K562 (cell line): ENCODE measurements around the gene NUP153. TPM values are rescaled to one million over a fixed set of nuclear protein-coding genes. Genes with fewer than 3 reads are reported as not detected.

Experiments used
- ATAC-seq: fragments of 200-7000 bp; cut with Tn5 transposase; 3 replicates; pipeline ENCODE4 v1.9.1; 2020; ENCODE audit warnings: moderate library complexity
- BruUV-seq: library from RNA; stranded (reverse); fragments of 400-500 nt; replicated peaks from 2 replicates; lab custom pipeline; 2021; lab: Mats Ljungman, UMichigan
- CTCF ChIA-PET: fragments of 300-600 bp; formaldehyde crosslinking; extraction: SDS; loops from one replicate; lab custom pipeline; 2021; ENCODE audit warnings: low intra/inter-chr PET ratio; lab: Yijun Ruan, JAX
- POLR2A ChIA-PET: fragments of 300-600, 350-650 bp; sonication (Branson Sonifier 250); formaldehyde crosslinking; extraction: SDS; loops from one replicate; lab custom pipeline; 2021; ENCODE audit warnings: antibody characterized with exemption, inconsistent platforms; lab: Yijun Ruan, JAX
- DNase-seq, 4 experiments: peaks; one replicate each; pipeline versions ENCODE4 v3.0.0 to v3.0.0-alpha.2; 2011 to 2018; ENCODE audit warnings: low spot score in 3 of 4, mixed read lengths in 3 of 4; ENCODE audit errors: extremely low read depth in 1 of 4
- FAIRE-seq: peaks from 2 replicates; lab custom pipeline; 2011; peaks lifted over from hg19 to GRCh38; lab: Jason Lieb, UNC
- H2AFZ ChIP-seq: 2 replicates; pipeline ENCODE4 v1.6.0; 2011; ENCODE audit warnings: low read depth, low read length, control low read depth, inconsistent platforms
- H3K27ac ChIP-seq: fragments of 200-600 bp; 3 replicates; pipeline ENCODE4 v1.8.0; 2011; ENCODE audit warnings: low read depth, mild to moderate bottlenecking, control low read depth, inconsistent platforms, low read length, moderate library complexity, mixed read lengths; ENCODE audit errors: extremely low read depth
- H3K27me3 ChIP-seq, 2 experiments: fragments of 300-600 bp in 1 of 2; 2 replicates in 1 of 2; 3 replicates in 1 of 2; pipeline versions ENCODE4 v1.6.0 to v1.8.0; 2011; ENCODE audit warnings: inconsistent platforms in 2 of 2, low read length in 2 of 2, mild to moderate bottlenecking in 1 of 2, mixed read lengths in 1 of 2, moderate library complexity in 1 of 2; ENCODE audit not compliant: control insufficient read depth in 2 of 2, insufficient read depth in 2 of 2
- H3K36me3 ChIP-seq: fragments of 300-600 bp; 3 replicates; pipeline ENCODE4 v1.8.0; 2011; ENCODE audit warnings: mild to moderate bottlenecking, low read length, inconsistent platforms; ENCODE audit not compliant: control insufficient read depth, insufficient read depth
- H3K4me1 ChIP-seq, 2 experiments: fragments of 200-600 bp in 1 of 2; replicated peaks in 1 of 2; 2 replicates in 1 of 2; 3 replicates in 1 of 2; pipeline versions ENCODE4 v1.5.1 to v1.8.0; 2011; ENCODE audit warnings: inconsistent platforms in 2 of 2, low read length in 2 of 2, mild to moderate bottlenecking in 1 of 2, mixed read lengths in 1 of 2, moderate library complexity in 1 of 2; ENCODE audit not compliant: control insufficient read depth in 2 of 2, insufficient read depth in 2 of 2
- H3K4me2 ChIP-seq: 2 replicates; pipeline ENCODE4 v1.6.1; 2011; ENCODE audit warnings: low read length, control low read depth, inconsistent platforms, mixed read lengths; ENCODE audit not compliant: insufficient read depth
- H3K4me3 ChIP-seq: fragments of 200-600 bp; sonication (generic), shearing (Covaris generic); 2 replicates; pipeline ENCODE4 v1.5.1; 2016; ENCODE audit warnings: control low read depth, inconsistent platforms
- H3K79me2 ChIP-seq: fragments of 200-600 bp; 3 replicates; pipeline ENCODE4 v1.8.0; 2011; ENCODE audit warnings: low read length, inconsistent platforms; ENCODE audit not compliant: control insufficient read depth, insufficient read depth
- H3K9ac ChIP-seq, 2 experiments: 2 replicates each; pipeline versions ENCODE4 v1.6.0 to v1.6.1; 2011; ENCODE audit warnings: low read depth in 2 of 2, low read length in 2 of 2, control low read depth in 1 of 2, inconsistent platforms in 1 of 2, mild to moderate bottlenecking in 1 of 2, mixed read lengths in 1 of 2; ENCODE audit not compliant: insufficient read depth in 1 of 2
- H3K9me1 ChIP-seq: one replicate; pipeline ENCODE4 v1.6.0; 2011; ENCODE audit warnings: inconsistent platforms, mild to moderate bottlenecking, low read length, moderate library complexity; ENCODE audit not compliant: control insufficient read depth, insufficient read depth
- H3K9me3 ChIP-seq: replicated peaks from 2 replicates; pipeline ENCODE4 v1.5.1; 2011; ENCODE audit warnings: low read depth, low read length, inconsistent platforms; ENCODE audit not compliant: control insufficient read depth, insufficient read depth
- H4K20me1 ChIP-seq: replicated peaks from 2 replicates; pipeline ENCODE4 v1.6.1; 2011; ENCODE audit warnings: low read length, inconsistent platforms, mixed read lengths; ENCODE audit not compliant: control insufficient read depth, insufficient read depth
- ADNP ChIP-seq: fragments of 200-800 bp; sonication (Bioruptor generic); IDR thresholded peaks from 2 replicates; pipeline ENCODE4 v1.6.1; 2016; ENCODE audit warnings: missing genetic modification characterization, missing compliant biosample characterization
- CREBBP ChIP-seq: IDR thresholded peaks from one replicate; pipeline ENCODE4 v1.6.1; 2012; ENCODE audit warnings: low read depth, mild to moderate bottlenecking, control low read depth, inconsistent platforms, low read length
- EGR1 ChIP-seq: fragments of 450-650 bp; conservative IDR thresholded peaks from 2 replicates; pipeline ENCODE4 v1.6.1; 2017; ENCODE audit warnings: mild to moderate bottlenecking
- FOXJ2 ChIP-seq: fragments of 200-800 bp; sonication (Bioruptor generic); IDR thresholded peaks from 2 replicates; pipeline ENCODE4 v1.6.1; 2016; ENCODE audit warnings: missing genetic modification characterization, missing compliant biosample characterization
- MAFG ChIP-seq: fragments of 450-650 bp; conservative IDR thresholded peaks from 2 replicates; pipeline ENCODE4 v1.6.1; 2016; ENCODE audit warnings: missing genetic modification characterization, missing compliant biosample characterization
- NR2C2 ChIP-seq, 2 experiments: fragments of 200-800 bp in 1 of 2; sonication (Bioruptor generic) in 1 of 2; sonication (generic) in 1 of 2; formaldehyde crosslinking in 1 of 2; IDR thresholded peaks; 2 replicates each; pipeline versions ENCODE4 v1.6.1 to v1.8.0; 2016 to 2022; ENCODE audit warnings: mild to moderate bottlenecking in 1 of 2, missing compliant biosample characterization in 1 of 2, missing genetic modification characterization in 1 of 2, missing genetic modification reagents in 1 of 2
- PRPF4 ChIP-seq: fragments of 200-400 bp; formaldehyde crosslinking; IDR thresholded peaks from one replicate; pipeline ENCODE4 v1.6.1; 2017; ENCODE audit warnings: low read length, low read depth, mild to moderate bottlenecking; ENCODE audit not compliant: insufficient read depth, poor library complexity, severe bottlenecking
- WGBS: fragments of 100-300 bp; shearing (Covaris generic); methylation state at CpG from one replicate; pipeline ENCODE4 v1.1.6; 2016; ENCODE audit warnings: low coverage, mixed read lengths; ENCODE audit not compliant: insufficient coverage; ENCODE audit errors: missing lambda C conversion rate; 5-methylcytosine and 5-hydroxymethylcytosine counted together
- in situ Hi-C: fragments of 300-500 bp; cut with MboI; formaldehyde crosslinking; loops from 4 replicates; pipeline ENCODE4 v1.15.0; 2018; ENCODE audit warnings: inconsistent platforms, mixed read lengths
- intact Hi-C: fragments of 100-400 bp; cut with micrococcal nuclease; formaldehyde crosslinking; loops from 2 replicates; pipeline ENCODE4 v1.14.2; 2022
- polyA plus RNA-seq, 8 experiments: library from polyadenylated mRNA; depleted of rRNA in 4 of 8; stranded (reverse) in 5 of 8; unstranded in 3 of 8; fragments of >200 nt; fragmentation: Nextera tagmentation in 2 of 8; fragmentation: Illumina TruSeq in 1 of 8; extraction: Ambion mirVana in 2 of 8; extraction: Trizol in 1 of 8; gene quantifications; 2 replicates each; pipeline versions ENCODE4 v1.2.1 to v1.2.3, GENCODE V29; 2011 to 2014; ENCODE audit warnings: inconsistent platforms in 1 of 8, missing spikeins in 1 of 8
- total RNA-seq, 7 experiments: library from RNA; depleted of rRNA in 6 of 7; stranded (reverse); fragments of >200 nt in 6 of 7; fragmentation: Illumina TruSeq in 2 of 7; extraction: Trizol in 2 of 7; gene quantifications; 2 replicates each; pipeline versions ENCODE4 v1.2.1 to v1.2.3, GENCODE V29; 2011 to 2021; ENCODE audit warnings: low replicate concordance in 1 of 7
- TF ChIP-seq, protein P1 (sequence below): fragments of 250-450 bp; sonication (Bioruptor Pico); IDR thresholded peaks from 2 replicates; pipeline ENCODE4 v1.5.0; 2021
- TF ChIP-seq, protein P2 (sequence below), 2 experiments: fragments of 450-650 bp; formaldehyde crosslinking in 1 of 2; IDR thresholded peaks; 2 replicates each; pipeline versions ENCODE4 v1.4.0 to v1.6.1; 2014 to 2020; ENCODE audit warnings: mild to moderate bottlenecking in 2 of 2, borderline replicate concordance in 1 of 2, low read depth in 1 of 2

The NUP153 gene
- total and polyA plus RNA-seq, 9 of the 15 experiments (the other 6 are each of a cell fraction or from before 2014, with no cell fraction given) = 21.9 to 110 (median 84.8) TPM

DNA sequence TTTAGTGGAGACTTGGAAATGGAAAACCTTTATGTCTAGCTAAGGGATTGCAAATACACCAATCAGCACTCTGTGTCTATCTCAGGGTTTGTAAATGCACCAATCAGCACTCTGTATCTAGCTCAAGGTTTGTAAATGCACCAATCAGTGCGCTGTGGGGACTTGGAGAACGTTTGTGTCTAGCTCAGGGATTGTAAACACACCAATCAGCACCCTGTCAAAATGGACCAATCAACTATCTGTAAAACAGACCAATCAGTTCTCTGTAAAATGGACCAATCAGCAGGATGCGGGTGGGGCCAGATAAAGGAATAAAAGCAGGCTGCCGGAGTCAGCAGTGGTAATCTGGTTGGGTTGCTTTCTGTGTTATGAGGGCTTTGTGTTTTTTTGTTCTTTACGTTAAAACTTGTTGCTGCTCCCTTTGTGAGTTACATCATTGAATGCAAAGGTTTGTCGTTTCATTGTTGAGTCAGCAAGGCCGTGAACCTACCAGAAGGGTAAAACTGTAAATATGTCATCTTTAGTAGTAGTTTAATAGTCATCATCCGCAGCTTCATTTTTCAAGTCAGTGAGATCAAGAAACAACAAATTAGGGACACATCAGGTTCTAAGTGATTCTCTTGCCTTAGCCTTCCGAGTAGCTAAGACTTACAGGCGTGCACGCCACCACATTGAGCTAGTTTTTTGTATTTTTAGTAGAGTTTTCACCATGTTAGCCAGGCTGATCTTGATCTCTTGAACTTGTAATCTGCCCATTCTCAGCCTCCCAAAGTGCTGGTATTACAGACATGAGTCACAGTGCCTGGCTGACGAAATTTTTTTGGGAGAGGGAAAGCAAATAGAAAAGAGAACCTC is 22.7 kb upstream of the NUP153 start:
- peaks cover 4 to 16% of the 10 kb centered on the region in 2 experiments for H3K4me1 ChIP-seq
- in situ Hi-C loops (no loop called here), intact Hi-C loops (no loop called here)
- no peak overlapping the region for H3K4me3 ChIP-seq
- H3K9ac ChIP-seq = peak overlapping the region in 1 of 2 experiments; percentile 7; a peak in 1 of 4 replicates
- DNase-seq = peak in 1 of 4 experiments; percentile 44
- H3K4me2 ChIP-seq = 0 out of 2 replicates have a peak overlapping the region, but pooled peaks have one; percentile 23
- no peaks in the 10 kb centered on the region for H3K27me3 ChIP-seq
- no peaks in the 10 kb centered on the region for H3K79me2 ChIP-seq
- peak overlapping the region; percentile 69 for H3K27ac ChIP-seq
- ChIA-PET POLR2A (interaction anchor here (0.6 to 2.6 kb wide), 11 partner anchors 9 to 90 kb away, joined by 3 to 15 read pairs (median 5); partner anchors contain the start of gene NUP153), CTCF (no interaction called here)
- H4K20me1 ChIP-seq = no peaks in the 10 kb centered on the region
- peak overlapping the region; percentile 81 for H2AFZ ChIP-seq
- TSS peak; percentile 99 for BruUV-seq
- H3K9me3 ChIP-seq = no peaks in the 10 kb centered on the region
- no peaks in the 10 kb centered on the region for H3K9me1 ChIP-seq
- FAIRE-seq = no peak
- 45% methylated on average over 12 of the region's 12 CpGs for WGBS
- H3K36me3 ChIP-seq = no peaks in the 10 kb centered on the region
- peak; percentile 66 for ATAC-seq
- TF ChIP-seq NR2C2 (CRISPR knock-in tag; IDR thresholded peaks at IDR 0.05) (no peak), NR2C2 (tag; IDR thresholded peaks at IDR 0.05) (peak; percentile 61), EGR1 (no peak), CREBBP (no peak), ADNP (tag) (no peak), PRPF4 (no peak), MAFG (peak; percentile 60; the same call in 1 of the 2 replicates), FOXJ2 (tag) (no peak)
- TF ChIP-seq, protein P1, sequence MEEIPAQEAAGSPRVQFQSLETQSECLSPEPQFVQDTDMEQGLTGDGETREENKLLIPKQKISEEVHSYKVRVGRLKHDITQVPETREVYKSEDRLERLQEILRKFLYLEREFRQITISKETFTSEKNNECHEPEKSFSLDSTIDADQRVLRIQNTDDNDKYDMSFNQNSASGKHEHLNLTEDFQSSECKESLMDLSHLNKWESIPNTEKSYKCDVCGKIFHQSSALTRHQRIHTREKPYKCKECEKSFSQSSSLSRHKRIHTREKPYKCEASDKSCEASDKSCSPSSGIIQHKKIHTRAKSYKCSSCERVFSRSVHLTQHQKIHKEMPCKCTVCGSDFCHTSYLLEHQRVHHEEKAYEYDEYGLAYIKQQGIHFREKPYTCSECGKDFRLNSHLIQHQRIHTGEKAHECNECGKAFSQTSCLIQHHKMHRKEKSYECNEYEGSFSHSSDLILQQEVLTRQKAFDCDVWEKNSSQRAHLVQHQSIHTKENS = no peak
- TF ChIP-seq, protein P2, sequence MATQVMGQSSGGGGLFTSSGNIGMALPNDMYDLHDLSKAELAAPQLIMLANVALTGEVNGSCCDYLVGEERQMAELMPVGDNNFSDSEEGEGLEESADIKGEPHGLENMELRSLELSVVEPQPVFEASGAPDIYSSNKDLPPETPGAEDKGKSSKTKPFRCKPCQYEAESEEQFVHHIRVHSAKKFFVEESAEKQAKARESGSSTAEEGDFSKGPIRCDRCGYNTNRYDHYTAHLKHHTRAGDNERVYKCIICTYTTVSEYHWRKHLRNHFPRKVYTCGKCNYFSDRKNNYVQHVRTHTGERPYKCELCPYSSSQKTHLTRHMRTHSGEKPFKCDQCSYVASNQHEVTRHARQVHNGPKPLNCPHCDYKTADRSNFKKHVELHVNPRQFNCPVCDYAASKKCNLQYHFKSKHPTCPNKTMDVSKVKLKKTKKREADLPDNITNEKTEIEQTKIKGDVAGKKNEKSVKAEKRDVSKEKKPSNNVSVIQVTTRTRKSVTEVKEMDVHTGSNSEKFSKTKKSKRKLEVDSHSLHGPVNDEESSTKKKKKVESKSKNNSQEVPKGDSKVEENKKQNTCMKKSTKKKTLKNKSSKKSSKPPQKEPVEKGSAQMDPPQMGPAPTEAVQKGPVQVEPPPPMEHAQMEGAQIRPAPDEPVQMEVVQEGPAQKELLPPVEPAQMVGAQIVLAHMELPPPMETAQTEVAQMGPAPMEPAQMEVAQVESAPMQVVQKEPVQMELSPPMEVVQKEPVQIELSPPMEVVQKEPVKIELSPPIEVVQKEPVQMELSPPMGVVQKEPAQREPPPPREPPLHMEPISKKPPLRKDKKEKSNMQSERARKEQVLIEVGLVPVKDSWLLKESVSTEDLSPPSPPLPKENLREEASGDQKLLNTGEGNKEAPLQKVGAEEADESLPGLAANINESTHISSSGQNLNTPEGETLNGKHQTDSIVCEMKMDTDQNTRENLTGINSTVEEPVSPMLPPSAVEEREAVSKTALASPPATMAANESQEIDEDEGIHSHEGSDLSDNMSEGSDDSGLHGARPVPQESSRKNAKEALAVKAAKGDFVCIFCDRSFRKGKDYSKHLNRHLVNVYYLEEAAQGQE (IDR thresholded peaks at IDR 0.05; ENCODE audit: borderline replicate concordance) = no peak
- TF ChIP-seq, protein P2 (CRISPR knock-in tag; IDR thresholded peaks at IDR 0.05; ENCODE audit: low read depth) = no peak
